ENCODE measurements around the gene CHCHD4.
"Not testable (repeated sequence)": the region's sequence is repeated elsewhere in the genome, so short reads cannot be mapped to it uniquely, and the experiment has no call there.

DNA sequence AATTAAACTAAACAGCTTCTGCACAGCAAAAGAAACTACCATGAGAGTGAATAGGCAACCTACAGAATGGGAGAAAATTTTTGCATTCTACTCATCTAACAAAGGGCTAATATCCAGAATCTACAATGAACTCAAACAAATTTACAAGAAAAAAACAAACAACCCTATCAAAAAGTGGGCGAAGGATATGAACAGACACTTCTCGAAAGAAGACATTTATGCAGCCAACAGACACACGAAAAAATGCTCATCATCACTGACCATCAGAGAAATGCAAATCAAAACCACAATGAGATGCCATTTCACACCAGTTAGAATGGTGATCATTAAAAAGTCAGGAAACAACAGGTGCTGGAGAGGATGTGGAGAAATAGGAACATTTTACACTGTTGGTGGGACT lies 49.4 kb downstream of the CHCHD4 start:
- TF ChIP-seq, protein P1, sequence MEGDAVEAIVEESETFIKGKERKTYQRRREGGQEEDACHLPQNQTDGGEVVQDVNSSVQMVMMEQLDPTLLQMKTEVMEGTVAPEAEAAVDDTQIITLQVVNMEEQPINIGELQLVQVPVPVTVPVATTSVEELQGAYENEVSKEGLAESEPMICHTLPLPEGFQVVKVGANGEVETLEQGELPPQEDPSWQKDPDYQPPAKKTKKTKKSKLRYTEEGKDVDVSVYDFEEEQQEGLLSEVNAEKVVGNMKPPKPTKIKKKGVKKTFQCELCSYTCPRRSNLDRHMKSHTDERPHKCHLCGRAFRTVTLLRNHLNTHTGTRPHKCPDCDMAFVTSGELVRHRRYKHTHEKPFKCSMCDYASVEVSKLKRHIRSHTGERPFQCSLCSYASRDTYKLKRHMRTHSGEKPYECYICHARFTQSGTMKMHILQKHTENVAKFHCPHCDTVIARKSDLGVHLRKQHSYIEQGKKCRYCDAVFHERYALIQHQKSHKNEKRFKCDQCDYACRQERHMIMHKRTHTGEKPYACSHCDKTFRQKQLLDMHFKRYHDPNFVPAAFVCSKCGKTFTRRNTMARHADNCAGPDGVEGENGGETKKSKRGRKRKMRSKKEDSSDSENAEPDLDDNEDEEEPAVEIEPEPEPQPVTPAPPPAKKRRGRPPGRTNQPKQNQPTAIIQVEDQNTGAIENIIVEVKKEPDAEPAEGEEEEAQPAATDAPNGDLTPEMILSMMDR (optimal IDR thresholded peaks at IDR 0.05 in 1 of 3, IDR thresholded peaks at IDR 0.05 in 1 of 3, conservative IDR thresholded peaks at IDR 0.05 in 1 of 3; ENCODE audit: extremely low read depth in 1 of 3, insufficient read depth in 2 of 3, low read length in 3 of 3), result not testable (repeated sequence)
- not testable (repeated sequence) for TF ChIP-seq EZH2 (IDR thresholded peaks at IDR 0.05; ENCODE audit: low read length)

Data from keratinocyte (primary cell).